Measurements from ENCODE around the gene NPM1.

DNA sequence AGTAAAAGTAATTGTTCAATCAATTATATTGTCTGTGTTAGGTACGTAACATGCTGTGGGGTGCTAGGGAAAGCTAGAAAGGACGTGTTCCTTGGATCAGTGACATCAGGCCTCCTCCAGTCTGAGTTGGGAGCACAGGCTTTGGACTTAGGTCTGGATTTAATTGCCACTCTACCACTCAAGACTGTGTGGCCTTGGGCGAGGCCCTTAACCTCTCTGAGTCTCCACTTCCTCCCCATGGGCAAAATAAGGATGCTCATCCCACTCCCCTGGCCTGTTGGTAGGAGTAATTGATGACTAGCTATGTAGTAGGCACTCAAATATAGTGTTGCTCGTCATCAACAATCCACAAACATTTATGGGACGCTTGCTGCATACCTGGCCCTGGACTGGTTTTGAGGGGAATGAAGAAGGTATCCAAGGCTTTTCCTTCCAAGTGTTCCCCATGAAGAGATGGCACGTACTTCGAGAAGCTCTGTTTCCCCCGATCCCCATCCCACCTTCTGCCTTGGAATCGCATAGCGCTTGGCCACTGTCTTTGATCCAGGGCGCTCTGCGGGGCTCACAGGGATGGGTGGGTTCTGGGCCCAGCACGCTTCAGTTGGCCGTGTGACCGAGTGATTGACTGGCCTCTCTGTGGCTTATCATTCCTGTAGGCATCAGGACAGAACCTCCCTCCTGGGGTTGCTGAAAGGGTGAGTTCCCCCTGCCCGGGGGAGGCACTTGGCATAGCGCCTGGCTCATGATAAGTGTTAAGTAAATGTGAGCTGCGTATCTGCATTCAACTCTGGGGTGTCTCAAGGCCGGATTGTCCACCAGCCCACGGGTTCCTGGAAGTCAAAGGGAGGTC is 39.9 kb downstream of the NPM1 start:
- no peak for TF ChIP-seq BHLHE40 (IDR thresholded peaks at IDR 0.05; ENCODE audit: borderline replicate concordance)
- no peak for TF ChIP-seq ELF4 (IDR thresholded peaks at IDR 0.05)
- TF ChIP-seq L3MBTL2 (conservative IDR thresholded peaks at IDR 0.05): no peak
